Coronary artery (tissue), 2 donors: ENCODE measurements around the gene FOXO3.

Source experiments
- DNase-seq: peaks from one replicate; pipeline ENCODE4 v3.0.0-alpha.2; 2017; ENCODE audit warnings: low spot score
- H3K27ac ChIP-seq, 2 donors: fragments of 200-600 bp; sonication (generic); one replicate each; pipeline ENCODE4 v1.5.1; 2016 to 2019
- H3K4me3 ChIP-seq: fragments of 200-600 bp; sonication (generic); 2 replicates; pipeline ENCODE4 v1.5.1; 2016; ENCODE audit warnings: mild to moderate bottlenecking, moderate library complexity
- TF ChIP-seq, protein P1 (sequence below): fragments of 200-600 bp; sonication (generic); IDR thresholded peaks from one replicate; pipeline ENCODE4 v1.5.1; 2019; ENCODE audit warnings: antibody characterized with exemption

FOXO3 gene

DNA sequence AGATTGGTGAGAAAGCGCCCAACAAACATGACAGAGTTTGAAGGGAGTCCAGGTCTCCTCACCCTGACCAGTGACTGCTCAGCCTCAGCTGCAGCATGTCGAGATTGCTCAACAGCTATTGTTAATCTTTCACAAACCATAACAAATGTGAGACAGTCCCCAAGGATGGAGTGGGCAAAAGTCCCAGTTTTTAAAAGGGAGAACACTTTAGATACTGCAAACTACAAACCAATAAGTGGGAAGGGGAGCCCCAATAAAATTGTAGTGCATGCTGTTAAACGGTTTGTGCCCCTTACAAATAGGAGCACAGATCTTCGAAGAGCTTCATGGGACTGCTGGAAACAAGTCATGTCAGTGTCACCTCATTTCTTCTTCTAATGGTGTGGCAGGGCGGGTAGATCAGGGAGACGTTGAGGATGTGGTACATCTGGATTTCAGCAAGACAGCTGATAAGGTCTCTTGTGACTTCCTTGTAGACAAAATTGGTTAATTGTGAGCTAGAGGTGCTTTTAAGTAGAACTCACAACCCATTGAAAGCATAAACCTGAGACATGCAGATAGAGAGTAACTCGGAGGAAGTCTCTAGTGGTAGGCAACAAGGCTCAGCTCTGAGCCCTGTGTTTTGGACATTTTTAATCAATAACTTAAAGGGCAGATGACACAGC is 153.5 kb downstream of the FOXO3 start:
- TF ChIP-seq, protein P1, sequence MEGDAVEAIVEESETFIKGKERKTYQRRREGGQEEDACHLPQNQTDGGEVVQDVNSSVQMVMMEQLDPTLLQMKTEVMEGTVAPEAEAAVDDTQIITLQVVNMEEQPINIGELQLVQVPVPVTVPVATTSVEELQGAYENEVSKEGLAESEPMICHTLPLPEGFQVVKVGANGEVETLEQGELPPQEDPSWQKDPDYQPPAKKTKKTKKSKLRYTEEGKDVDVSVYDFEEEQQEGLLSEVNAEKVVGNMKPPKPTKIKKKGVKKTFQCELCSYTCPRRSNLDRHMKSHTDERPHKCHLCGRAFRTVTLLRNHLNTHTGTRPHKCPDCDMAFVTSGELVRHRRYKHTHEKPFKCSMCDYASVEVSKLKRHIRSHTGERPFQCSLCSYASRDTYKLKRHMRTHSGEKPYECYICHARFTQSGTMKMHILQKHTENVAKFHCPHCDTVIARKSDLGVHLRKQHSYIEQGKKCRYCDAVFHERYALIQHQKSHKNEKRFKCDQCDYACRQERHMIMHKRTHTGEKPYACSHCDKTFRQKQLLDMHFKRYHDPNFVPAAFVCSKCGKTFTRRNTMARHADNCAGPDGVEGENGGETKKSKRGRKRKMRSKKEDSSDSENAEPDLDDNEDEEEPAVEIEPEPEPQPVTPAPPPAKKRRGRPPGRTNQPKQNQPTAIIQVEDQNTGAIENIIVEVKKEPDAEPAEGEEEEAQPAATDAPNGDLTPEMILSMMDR = no peak
- Histone ChIP-seq H3K27ac (peak overlapping the region in 1 of 2 donors; percentile 27), H3K4me3 (no peak overlapping the region)
- no peak for DNase-seq

DNA sequence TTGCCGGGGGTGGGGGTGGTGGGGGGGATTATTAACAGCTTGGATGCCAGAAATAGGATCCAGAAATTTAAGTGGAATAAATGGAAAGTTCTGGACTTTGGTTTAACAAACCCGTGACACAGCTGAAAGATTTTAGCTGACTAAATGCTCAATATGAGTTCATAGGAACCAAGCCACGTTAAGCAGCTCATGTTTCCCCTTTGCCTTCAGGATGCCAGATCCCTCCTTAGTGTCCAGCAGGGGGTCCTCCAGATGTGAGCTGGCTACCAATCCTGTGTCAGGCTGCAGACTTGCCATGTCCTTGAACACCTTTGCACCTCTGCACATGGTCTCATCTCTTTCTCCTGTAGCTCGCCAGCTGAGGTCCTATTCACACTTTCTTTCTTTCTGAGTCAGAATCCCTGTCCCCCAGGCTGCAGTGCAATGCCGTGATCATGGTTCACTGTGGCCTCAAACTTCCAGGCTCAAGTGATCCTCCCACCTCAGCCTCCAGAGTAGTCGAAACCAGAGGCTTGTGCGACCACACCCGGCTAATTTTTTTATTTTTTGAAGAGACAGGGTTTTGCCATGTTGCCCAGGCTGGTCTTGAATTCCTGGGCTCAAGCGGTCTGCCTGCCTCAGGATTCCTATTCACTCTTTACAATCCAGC is 154.2 kb downstream of the FOXO3 start:
- DNase-seq = no peak
- TF ChIP-seq, protein P1 = no peak
- Histone ChIP-seq H3K27ac (peak overlapping the region in 1 of 2 donors; percentile 27), H3K4me3 (no peak overlapping the region)

DNA sequence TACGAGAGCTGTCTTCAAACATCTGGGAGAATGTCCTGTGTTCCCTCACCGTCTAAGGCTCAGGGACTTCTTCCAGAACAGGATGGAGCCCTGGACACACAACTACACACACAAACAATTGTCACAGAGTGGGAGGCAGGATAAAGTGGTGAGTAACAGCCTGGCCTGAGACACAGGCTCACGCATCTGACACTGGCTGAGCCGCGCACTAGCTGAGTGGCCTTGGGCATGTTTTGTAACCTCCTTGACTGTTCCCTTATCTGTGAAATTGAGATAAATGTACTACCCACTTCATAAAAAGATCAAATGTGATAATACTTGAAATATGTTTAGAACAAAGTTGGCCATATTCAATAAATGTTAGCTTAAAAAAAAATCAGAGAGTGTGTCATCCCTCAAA is 155.1 kb downstream of the FOXO3 start:
- Histone ChIP-seq H3K4me3 (no peak overlapping the region), H3K27ac (no peak overlapping the region)
- no peak for DNase-seq
- TF ChIP-seq, protein P1 = no peak

DNA sequence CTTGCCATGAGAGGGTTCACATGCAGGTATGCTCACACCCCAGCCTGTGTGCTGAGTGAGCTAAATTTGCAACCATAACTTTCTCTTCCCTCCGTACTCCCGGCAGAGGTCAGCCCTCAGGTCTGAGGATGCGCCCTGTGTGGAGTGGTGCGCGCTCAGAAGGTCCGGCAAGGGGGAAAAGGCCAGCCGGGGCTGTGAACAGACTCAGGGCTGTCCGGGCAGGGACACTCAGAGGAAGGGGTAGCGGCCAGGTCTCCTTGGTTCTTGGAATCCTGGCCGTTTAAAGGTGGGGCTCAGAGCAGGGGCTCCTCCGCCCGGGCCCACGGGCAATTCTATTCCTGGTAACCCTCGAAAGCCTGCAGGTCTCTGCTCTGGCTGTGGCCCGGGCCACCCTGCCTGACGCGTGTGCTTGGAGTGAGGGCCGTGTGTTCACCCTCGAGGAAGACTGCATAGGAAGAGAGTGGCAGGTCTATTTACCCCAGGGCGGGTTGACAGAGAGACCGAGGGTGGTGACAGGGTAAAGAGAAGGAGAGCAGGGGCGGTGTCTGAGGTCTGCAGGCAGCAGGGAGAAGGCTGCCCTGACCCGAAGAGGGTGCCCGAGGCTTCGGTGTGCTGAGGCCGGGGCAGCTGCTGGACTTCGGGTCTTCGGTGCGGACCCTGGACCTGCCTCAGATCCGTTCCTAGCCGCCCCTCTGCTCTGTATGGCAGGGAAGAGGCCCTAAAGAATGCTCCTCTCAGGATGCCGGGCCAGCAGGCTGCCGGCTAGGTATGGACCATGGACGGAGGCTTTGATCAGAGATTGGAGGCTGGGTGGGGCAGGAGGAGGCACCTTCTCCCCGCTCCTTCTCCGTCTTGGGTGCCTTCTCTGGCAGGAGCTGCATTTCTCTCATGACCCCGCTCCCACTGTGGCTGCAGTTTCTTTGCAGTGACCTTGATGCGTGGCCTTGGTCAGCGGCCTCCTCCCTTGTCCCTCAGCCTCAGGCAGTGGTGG is 156.4 kb downstream of the FOXO3 start:
- TF ChIP-seq, protein P1 = no peak
- Histone ChIP-seq H3K27ac (no peak overlapping the region), H3K4me3 (no peak overlapping the region)
- peak; percentile 52 for DNase-seq

DNA sequence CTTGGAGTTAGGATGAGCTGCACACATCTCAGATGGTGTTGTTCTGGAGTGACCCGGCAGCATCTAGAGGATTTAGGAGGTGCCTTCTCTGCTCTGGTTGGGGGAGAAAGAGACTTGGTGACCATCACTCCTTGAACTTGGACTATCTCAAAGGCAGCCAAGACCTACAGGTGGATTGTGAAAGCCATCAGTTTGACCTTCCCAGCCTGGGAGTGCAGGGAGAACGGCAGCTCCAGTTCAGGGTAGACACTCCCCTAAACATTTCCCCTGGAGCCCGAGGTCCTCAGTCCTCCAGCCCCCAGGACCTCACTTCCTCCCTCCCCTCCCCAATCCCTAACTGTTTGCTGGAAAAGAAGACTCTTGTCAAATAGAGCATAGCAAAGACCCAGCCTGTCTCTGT is 158.8 kb downstream of the FOXO3 start:
- TF ChIP-seq, protein P1 = no peak
- peak; percentile 24 for DNase-seq
- no peak overlapping the region for H3K27ac ChIP-seq
- H3K4me3 ChIP-seq = no peak overlapping the region

DNA sequence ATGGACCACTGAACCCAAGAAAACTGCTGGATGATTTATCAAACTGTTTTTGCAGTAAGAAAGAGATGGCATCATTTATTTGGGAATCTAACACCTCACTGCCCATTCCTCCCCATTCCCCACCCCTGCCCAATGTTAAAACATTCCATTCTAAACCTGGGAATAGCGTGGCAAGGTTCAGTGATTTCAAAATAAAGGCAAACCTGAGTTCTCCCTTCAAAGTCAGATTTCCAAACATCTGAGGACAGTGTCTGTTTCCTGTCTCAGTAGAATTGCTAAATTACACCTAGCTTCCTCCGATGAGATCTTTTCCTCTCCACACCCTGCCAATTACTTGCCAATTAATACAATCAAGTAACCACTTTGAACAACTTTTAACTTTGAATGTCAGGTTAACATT is 160.1 kb downstream of the FOXO3 start:
- no peak overlapping the region for H3K4me3 ChIP-seq
- no peak for DNase-seq
- TF ChIP-seq, protein P1 = no peak

More for the DNA sequence above, 160.1 kb downstream of the FOXO3 start:
- H3K27ac ChIP-seq = no peak overlapping the region
